ENCODE results near the gene MYBPHL.

DNA sequence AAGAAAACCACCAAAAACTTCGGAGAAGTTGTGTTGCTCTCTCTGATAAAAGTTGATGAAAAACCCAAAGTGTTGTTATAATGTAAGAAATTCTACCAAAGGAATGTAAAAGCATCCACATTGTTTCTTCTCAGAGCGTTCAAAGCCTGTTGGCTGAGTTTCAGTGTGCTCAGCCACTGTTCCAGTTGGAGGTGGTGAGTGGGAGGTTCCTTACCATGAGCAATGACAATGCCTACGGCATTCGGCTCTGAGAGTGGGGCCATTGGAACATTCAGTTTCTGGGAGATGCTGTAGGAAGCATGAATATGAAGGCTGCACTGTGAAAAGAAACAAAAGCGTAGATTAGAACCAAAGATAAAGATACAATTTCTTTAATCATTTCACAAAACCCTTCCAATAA, 20.5 kb upstream of the MYBPHL start:
- TF ChIP-seq GATA2 (IDR thresholded peaks at IDR 0.05; ENCODE audit: low read depth, low read length) (no peak), GATA3 (IDR thresholded peaks at IDR 0.05; ENCODE audit: low read depth, low read length) (no peak)

Measured in SH-SY5Y (cell line).